Measurements from ENCODE around the gene PTEN. TPM values are rescaled to one million over a fixed set of nuclear protein-coding genes. Genes with fewer than 3 reads are reported as not detected.

The PTEN gene
- total and polyA plus RNA-seq, 2 experiments from 2014 or later = 20.8 to 64.0 TPM

DNA sequence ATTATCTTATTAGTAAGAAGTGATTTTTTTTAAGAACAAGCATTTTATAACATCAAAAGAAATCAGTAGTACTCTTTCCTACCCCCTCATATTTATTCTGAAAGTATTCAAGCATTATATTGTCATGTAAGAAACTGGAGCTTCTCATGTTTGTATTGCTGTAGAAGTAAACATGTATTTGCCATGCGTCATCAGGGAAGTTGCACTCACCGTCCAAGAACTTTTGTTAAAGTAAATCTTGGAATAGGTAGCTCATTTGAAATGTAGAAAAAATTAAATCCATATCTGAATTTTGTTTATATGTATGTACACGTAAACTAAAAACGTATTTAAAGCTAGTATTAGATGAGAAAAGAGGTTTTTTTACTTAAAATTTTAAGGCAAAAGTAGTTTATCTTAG is 96.8 kb downstream of the PTEN start (continued):
- TF ChIP-seq, protein P1, sequence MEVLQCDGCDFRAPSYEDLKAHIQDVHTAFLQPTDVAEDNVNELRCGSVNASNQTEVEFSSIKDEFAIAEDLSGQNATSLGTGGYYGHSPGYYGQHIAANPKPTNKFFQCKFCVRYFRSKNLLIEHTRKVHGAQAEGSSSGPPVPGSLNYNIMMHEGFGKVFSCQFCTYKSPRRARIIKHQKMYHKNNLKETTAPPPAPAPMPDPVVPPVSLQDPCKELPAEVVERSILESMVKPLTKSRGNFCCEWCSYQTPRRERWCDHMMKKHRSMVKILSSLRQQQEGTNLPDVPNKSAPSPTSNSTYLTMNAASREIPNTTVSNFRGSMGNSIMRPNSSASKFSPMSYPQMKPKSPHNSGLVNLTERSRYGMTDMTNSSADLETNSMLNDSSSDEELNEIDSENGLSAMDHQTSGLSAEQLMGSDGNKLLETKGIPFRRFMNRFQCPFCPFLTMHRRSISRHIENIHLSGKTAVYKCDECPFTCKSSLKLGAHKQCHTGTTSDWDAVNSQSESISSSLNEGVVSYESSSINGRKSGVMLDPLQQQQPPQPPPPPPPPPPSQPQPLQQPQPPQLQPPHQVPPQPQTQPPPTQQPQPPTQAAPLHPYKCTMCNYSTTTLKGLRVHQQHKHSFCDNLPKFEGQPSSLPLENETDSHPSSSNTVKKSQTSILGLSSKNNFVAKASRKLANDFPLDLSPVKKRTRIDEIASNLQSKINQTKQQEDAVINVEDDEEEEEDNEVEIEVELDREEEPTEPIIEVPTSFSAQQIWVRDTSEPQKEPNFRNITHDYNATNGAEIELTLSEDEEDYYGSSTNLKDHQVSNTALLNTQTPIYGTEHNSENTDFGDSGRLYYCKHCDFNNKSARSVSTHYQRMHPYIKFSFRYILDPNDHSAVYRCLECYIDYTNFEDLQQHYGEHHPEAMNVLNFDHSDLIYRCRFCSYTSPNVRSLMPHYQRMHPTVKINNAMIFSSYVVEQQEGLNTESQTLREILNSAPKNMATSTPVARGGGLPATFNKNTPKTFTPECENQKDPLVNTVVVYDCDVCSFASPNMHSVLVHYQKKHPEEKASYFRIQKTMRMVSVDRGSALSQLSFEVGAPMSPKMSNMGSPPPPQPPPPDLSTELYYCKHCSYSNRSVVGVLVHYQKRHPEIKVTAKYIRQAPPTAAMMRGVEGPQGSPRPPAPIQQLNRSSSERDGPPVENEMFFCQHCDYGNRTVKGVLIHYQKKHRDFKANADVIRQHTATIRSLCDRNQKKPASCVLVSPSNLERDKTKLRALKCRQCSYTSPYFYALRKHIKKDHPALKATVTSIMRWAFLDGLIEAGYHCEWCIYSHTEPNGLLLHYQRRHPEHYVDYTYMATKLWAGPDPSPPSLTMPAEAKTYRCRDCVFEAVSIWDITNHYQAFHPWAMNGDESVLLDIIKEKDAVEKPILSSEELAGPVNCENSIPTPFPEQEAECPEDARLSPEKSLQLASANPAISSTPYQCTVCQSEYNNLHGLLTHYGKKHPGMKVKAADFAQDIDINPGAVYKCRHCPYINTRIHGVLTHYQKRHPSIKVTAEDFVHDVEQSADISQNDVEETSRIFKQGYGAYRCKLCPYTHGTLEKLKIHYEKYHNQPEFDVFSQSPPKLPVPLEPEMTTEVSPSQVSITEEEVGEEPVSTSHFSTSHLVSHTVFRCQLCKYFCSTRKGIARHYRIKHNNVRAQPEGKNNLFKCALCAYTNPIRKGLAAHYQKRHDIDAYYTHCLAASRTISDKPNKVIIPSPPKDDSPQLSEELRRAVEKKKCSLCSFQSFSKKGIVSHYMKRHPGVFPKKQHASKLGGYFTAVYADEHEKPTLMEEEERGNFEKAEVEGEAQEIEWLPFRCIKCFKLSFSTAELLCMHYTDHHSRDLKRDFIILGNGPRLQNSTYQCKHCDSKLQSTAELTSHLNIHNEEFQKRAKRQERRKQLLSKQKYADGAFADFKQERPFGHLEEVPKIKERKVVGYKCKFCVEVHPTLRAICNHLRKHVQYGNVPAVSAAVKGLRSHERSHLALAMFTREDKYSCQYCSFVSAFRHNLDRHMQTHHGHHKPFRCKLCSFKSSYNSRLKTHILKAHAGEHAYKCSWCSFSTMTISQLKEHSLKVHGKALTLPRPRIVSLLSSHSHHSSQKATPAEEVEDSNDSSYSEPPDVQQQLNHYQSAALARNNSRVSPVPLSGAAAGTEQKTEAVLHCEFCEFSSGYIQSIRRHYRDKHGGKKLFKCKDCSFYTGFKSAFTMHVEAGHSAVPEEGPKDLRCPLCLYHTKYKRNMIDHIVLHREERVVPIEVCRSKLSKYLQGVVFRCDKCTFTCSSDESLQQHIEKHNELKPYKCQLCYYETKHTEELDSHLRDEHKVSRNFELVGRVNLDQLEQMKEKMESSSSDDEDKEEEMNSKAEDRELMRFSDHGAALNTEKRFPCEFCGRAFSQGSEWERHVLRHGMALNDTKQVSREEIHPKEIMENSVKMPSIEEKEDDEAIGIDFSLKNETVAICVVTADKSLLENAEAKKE (CRISPR knock-in tag; IDR thresholded peaks at IDR 0.05) = no peak
- TF ChIP-seq ZNF114 (CRISPR knock-in tag; IDR thresholded peaks at IDR 0.05) (no peak), NANOG (IDR thresholded peaks at IDR 0.05; ENCODE audit: borderline replicate concordance) (no peak), EZH2 (IDR thresholded peaks at IDR 0.05; ENCODE audit: low read depth, unreplicated experiment) (no peak), CREB1 (CRISPR knock-in tag; IDR thresholded peaks at IDR 0.05; ENCODE audit: low read depth) (no peak)
- TF ChIP-seq, protein P2, sequence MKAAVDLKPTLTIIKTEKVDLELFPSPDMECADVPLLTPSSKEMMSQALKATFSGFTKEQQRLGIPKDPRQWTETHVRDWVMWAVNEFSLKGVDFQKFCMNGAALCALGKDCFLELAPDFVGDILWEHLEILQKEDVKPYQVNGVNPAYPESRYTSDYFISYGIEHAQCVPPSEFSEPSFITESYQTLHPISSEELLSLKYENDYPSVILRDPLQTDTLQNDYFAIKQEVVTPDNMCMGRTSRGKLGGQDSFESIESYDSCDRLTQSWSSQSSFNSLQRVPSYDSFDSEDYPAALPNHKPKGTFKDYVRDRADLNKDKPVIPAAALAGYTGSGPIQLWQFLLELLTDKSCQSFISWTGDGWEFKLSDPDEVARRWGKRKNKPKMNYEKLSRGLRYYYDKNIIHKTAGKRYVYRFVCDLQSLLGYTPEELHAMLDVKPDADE (IDR thresholded peaks at IDR 0.05) = no peak

DNA sequence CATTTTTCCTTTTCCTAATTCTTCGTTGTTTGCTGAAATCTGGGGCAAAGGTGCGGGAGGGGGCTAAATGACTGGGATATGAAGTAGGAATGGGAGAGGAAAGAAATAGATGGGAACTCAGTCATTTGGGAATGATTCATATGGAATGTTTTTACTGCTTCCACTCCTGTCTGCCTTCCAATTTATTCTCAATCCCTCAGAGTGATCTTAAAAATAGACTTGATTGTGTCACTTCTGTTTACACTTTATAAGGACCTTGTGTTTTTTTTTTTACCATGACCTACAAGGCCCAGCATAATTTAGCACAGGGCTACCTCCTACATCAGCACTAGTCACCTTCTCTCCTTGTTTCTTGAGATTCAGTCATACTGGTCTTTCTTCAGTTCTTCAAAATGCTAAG is 97.9 kb downstream of the PTEN start:
- Histone ChIP-seq H3F3A (replicated peaks; ENCODE audit: low read depth) (no peaks in the 10 kb centered on the region), H3K4me1 (ENCODE audit: insufficient read depth) (peaks cover 7% of the 10 kb centered on the region; the same call in 1 of the 2 replicates), H3K4me2 (no peak overlapping the region), H4K20me1 (replicated peaks; ENCODE audit: insufficient read depth) (no peaks in the 10 kb centered on the region), H3K4me3 (no peak overlapping the region), H3K79me2 (replicated peaks; ENCODE audit: insufficient read depth) (no peaks in the 10 kb centered on the region), H2AFZ (no peak overlapping the region), H3K36me3 (ENCODE audit: insufficient read depth) (no peaks in the 10 kb centered on the region; the same call in 1 of the 2 replicates), H3K9me2 (ENCODE audit: insufficient read depth) (no peaks in the 10 kb centered on the region), H3K27ac (ENCODE audit: low read depth) (0 out of 2 replicates have a peak overlapping the region, but pooled peaks have one; percentile 10), H3K27me3 (ENCODE audit: insufficient read depth) (no peaks in the 10 kb centered on the region)
- ATAC-seq (no peak), DNase-seq (ENCODE audit: low spot score) (no peak)
- Mint-ChIP-seq H3K4me3 (no peak overlapping the region), H3K36me3 (ENCODE audit: low read depth) (peaks cover 38% of the 10 kb centered on the region; the same call in 2 of the 3 replicates), H3K9me3 (no peaks in the 10 kb centered on the region), H3K27me3 (ENCODE audit: insufficient read depth, low read depth, poor library complexity) (no peaks in the 10 kb centered on the region), H3K4me1 (peaks cover 6% of the 10 kb centered on the region; the same call in 2 of the 3 replicates), H3K27ac (peak overlapping the region; percentile 57)
- TF ChIP-seq, protein P3, sequence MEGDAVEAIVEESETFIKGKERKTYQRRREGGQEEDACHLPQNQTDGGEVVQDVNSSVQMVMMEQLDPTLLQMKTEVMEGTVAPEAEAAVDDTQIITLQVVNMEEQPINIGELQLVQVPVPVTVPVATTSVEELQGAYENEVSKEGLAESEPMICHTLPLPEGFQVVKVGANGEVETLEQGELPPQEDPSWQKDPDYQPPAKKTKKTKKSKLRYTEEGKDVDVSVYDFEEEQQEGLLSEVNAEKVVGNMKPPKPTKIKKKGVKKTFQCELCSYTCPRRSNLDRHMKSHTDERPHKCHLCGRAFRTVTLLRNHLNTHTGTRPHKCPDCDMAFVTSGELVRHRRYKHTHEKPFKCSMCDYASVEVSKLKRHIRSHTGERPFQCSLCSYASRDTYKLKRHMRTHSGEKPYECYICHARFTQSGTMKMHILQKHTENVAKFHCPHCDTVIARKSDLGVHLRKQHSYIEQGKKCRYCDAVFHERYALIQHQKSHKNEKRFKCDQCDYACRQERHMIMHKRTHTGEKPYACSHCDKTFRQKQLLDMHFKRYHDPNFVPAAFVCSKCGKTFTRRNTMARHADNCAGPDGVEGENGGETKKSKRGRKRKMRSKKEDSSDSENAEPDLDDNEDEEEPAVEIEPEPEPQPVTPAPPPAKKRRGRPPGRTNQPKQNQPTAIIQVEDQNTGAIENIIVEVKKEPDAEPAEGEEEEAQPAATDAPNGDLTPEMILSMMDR (conservative IDR thresholded peaks at IDR 0.05; ENCODE audit: low read depth in 2 of 2) = no peak
- TF ChIP-seq CREB1 (CRISPR knock-in tag; IDR thresholded peaks at IDR 0.05; ENCODE audit: low read depth) (no peak), ZNF114 (CRISPR knock-in tag; IDR thresholded peaks at IDR 0.05) (no peak), EZH2phosphoT487 (IDR thresholded peaks at IDR 0.05; ENCODE audit: unreplicated experiment) (no peak), NANOG (IDR thresholded peaks at IDR 0.05; ENCODE audit: borderline replicate concordance) (no peak), POLR2AphosphoS5 (IDR thresholded peaks at IDR 0.05; ENCODE audit: low read depth) (no peak), EZH2 (IDR thresholded peaks at IDR 0.05; ENCODE audit: low read depth, unreplicated experiment) (no peak)
- TF ChIP-seq, protein P2 (IDR thresholded peaks at IDR 0.05) = no peak
- TF ChIP-seq, protein P4, sequence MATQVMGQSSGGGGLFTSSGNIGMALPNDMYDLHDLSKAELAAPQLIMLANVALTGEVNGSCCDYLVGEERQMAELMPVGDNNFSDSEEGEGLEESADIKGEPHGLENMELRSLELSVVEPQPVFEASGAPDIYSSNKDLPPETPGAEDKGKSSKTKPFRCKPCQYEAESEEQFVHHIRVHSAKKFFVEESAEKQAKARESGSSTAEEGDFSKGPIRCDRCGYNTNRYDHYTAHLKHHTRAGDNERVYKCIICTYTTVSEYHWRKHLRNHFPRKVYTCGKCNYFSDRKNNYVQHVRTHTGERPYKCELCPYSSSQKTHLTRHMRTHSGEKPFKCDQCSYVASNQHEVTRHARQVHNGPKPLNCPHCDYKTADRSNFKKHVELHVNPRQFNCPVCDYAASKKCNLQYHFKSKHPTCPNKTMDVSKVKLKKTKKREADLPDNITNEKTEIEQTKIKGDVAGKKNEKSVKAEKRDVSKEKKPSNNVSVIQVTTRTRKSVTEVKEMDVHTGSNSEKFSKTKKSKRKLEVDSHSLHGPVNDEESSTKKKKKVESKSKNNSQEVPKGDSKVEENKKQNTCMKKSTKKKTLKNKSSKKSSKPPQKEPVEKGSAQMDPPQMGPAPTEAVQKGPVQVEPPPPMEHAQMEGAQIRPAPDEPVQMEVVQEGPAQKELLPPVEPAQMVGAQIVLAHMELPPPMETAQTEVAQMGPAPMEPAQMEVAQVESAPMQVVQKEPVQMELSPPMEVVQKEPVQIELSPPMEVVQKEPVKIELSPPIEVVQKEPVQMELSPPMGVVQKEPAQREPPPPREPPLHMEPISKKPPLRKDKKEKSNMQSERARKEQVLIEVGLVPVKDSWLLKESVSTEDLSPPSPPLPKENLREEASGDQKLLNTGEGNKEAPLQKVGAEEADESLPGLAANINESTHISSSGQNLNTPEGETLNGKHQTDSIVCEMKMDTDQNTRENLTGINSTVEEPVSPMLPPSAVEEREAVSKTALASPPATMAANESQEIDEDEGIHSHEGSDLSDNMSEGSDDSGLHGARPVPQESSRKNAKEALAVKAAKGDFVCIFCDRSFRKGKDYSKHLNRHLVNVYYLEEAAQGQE (IDR thresholded peaks at IDR 0.05; ENCODE audit: unreplicated experiment) = no peak

Measured in GM23338 (cell line).